Measurements from ENCODE around the gene OR2B6. TPM values are rescaled to one million over a fixed set of nuclear protein-coding genes. Genes with fewer than 3 reads are reported as not detected.

The OR2B6 gene
- total RNA-seq, 4 donors from 2014 or later, result not detected

- no peaks in the 10 kb centered on the region for H3K9me3 ChIP-seq
- no peaks in the 10 kb centered on the region for H3K4me1 ChIP-seq
- peaks cover 0 to 5% (median 0%) of the 10 kb centered on the region in 4 donors for H3K27me3 ChIP-seq
- H3K27ac ChIP-seq, result no peak overlapping the region
- DNase-seq, result no peak
- WGBS, 2 donors, result 40 to 63% methylated on average over 3 of the region's 3 CpGs
- intact Hi-C loops (cut with DNase I), result no loop called here
- H3K4me3 ChIP-seq, result no peak overlapping the region
- no peak for TF ChIP-seq POLR2A (IDR thresholded peaks at IDR 0.05)
- TF ChIP-seq, protein P1, sequence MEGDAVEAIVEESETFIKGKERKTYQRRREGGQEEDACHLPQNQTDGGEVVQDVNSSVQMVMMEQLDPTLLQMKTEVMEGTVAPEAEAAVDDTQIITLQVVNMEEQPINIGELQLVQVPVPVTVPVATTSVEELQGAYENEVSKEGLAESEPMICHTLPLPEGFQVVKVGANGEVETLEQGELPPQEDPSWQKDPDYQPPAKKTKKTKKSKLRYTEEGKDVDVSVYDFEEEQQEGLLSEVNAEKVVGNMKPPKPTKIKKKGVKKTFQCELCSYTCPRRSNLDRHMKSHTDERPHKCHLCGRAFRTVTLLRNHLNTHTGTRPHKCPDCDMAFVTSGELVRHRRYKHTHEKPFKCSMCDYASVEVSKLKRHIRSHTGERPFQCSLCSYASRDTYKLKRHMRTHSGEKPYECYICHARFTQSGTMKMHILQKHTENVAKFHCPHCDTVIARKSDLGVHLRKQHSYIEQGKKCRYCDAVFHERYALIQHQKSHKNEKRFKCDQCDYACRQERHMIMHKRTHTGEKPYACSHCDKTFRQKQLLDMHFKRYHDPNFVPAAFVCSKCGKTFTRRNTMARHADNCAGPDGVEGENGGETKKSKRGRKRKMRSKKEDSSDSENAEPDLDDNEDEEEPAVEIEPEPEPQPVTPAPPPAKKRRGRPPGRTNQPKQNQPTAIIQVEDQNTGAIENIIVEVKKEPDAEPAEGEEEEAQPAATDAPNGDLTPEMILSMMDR (IDR thresholded peaks at IDR 0.05), result no peak
- H3K36me3 ChIP-seq, result no peaks in the 10 kb centered on the region
Observed at GRCh38 chr6:28003661-28004060, 46.6 kb downstream of the OR2B6 start.

- Histone ChIP-seq H3K27ac (no peak overlapping the region), H3K36me3 (no peaks in the 10 kb centered on the region), H3K9me3 (no peaks in the 10 kb centered on the region), H3K27me3 (peaks cover 0 to 5% (median 0%) of the 10 kb centered on the region in 4 donors), H3K4me3 (no peak overlapping the region), H3K4me1 (no peaks in the 10 kb centered on the region)
- 64 to 66% methylated on average over 5 of the region's 5 CpGs for WGBS, 2 donors
- no peak for DNase-seq
- intact Hi-C loops (cut with DNase I), result no loop called here
- TF ChIP-seq, protein P1 (IDR thresholded peaks at IDR 0.05), result no peak
- no peak for TF ChIP-seq POLR2A (IDR thresholded peaks at IDR 0.05)
Observed at GRCh38 chr6:28004350-28005151, 47.5 kb downstream of the OR2B6 start.

- no peak overlapping the region for H3K27ac ChIP-seq
- DNase-seq, result no peak
- 49 to 50% methylated on average over 5 of the region's 5 CpGs for WGBS, 2 donors
- intact Hi-C loops (cut with DNase I), result no loop called here
- TF ChIP-seq POLR2A (IDR thresholded peaks at IDR 0.05), result no peak
- TF ChIP-seq, protein P1 (IDR thresholded peaks at IDR 0.05), result no peak
- H3K4me1 ChIP-seq, result no peaks in the 10 kb centered on the region
- no peak overlapping the region for H3K4me3 ChIP-seq
- peaks cover 0 to 5% (median 0%) of the 10 kb centered on the region in 4 donors for H3K27me3 ChIP-seq
- no peaks in the 10 kb centered on the region for H3K36me3 ChIP-seq
- H3K9me3 ChIP-seq, result no peaks in the 10 kb centered on the region
Observed at GRCh38 chr6:28005152-28005890, 48.3 kb downstream of the OR2B6 start.

GRCh38 chr6:28005975-28006374 is 48.9 kb downstream of the OR2B6 start:
- intact Hi-C loops (cut with DNase I), result no loop called here
- no peaks in the 10 kb centered on the region for H3K4me1 ChIP-seq
- H3K27me3 ChIP-seq, result peaks cover 0 to 2% (median 0%) of the 10 kb centered on the region in 4 donors
- no peaks in the 10 kb centered on the region for H3K36me3 ChIP-seq
- no peak for DNase-seq
- no peak for TF ChIP-seq POLR2A (IDR thresholded peaks at IDR 0.05)
- TF ChIP-seq, protein P1 (IDR thresholded peaks at IDR 0.05), result no peak
- no peaks in the 10 kb centered on the region for H3K9me3 ChIP-seq
- H3K4me3 ChIP-seq, result no peak overlapping the region
- WGBS, 2 donors, result 21% methylated on average over 3 of the region's 3 CpGs
- H3K27ac ChIP-seq, result no peak overlapping the region

Other genes starting within 250 kb of the OR2B6 start
- gene OR2B2, start 44.8 kb upstream of the OR2B6 start, total RNA-seq, result not detected
- gene ZNF165, start 123.3 kb downstream of the OR2B6 start, total RNA-seq, result 1 to 10 TPM; 1.7 to 6.9 (median 2.2) TPM
- gene ZSCAN16, start 167.4 kb downstream of the OR2B6 start, total RNA-seq, result 1 to 10 TPM; 2.8 to 4.4 (median 3.6) TPM
- 10 to 100 TPM in 1 of 4 donors, 1 to 10 TPM in 3; 2.2 to 17.5 (median 5.9) TPM for gene ZKSCAN8, start 184.6 kb downstream of the OR2B6 start, total RNA-seq

Data from esophagus squamous epithelium (tissue), 5 donors.